ENCODE results near the gene UQCRQ. TPM values are rescaled to one million over a fixed set of nuclear protein-coding genes. Genes with fewer than 3 reads are reported as not detected.

The UQCRQ gene
- total and polyA plus RNA-seq, 9 of the 15 experiments (the other 6 are each of a cell fraction or from before 2014, with no cell fraction given): 235 to 2,421 (median 883) TPM

GRCh38 chr5:132820162-132820754 lies 46.2 kb upstream of the UQCRQ start (continued):
- TF ChIP-seq, protein P1, sequence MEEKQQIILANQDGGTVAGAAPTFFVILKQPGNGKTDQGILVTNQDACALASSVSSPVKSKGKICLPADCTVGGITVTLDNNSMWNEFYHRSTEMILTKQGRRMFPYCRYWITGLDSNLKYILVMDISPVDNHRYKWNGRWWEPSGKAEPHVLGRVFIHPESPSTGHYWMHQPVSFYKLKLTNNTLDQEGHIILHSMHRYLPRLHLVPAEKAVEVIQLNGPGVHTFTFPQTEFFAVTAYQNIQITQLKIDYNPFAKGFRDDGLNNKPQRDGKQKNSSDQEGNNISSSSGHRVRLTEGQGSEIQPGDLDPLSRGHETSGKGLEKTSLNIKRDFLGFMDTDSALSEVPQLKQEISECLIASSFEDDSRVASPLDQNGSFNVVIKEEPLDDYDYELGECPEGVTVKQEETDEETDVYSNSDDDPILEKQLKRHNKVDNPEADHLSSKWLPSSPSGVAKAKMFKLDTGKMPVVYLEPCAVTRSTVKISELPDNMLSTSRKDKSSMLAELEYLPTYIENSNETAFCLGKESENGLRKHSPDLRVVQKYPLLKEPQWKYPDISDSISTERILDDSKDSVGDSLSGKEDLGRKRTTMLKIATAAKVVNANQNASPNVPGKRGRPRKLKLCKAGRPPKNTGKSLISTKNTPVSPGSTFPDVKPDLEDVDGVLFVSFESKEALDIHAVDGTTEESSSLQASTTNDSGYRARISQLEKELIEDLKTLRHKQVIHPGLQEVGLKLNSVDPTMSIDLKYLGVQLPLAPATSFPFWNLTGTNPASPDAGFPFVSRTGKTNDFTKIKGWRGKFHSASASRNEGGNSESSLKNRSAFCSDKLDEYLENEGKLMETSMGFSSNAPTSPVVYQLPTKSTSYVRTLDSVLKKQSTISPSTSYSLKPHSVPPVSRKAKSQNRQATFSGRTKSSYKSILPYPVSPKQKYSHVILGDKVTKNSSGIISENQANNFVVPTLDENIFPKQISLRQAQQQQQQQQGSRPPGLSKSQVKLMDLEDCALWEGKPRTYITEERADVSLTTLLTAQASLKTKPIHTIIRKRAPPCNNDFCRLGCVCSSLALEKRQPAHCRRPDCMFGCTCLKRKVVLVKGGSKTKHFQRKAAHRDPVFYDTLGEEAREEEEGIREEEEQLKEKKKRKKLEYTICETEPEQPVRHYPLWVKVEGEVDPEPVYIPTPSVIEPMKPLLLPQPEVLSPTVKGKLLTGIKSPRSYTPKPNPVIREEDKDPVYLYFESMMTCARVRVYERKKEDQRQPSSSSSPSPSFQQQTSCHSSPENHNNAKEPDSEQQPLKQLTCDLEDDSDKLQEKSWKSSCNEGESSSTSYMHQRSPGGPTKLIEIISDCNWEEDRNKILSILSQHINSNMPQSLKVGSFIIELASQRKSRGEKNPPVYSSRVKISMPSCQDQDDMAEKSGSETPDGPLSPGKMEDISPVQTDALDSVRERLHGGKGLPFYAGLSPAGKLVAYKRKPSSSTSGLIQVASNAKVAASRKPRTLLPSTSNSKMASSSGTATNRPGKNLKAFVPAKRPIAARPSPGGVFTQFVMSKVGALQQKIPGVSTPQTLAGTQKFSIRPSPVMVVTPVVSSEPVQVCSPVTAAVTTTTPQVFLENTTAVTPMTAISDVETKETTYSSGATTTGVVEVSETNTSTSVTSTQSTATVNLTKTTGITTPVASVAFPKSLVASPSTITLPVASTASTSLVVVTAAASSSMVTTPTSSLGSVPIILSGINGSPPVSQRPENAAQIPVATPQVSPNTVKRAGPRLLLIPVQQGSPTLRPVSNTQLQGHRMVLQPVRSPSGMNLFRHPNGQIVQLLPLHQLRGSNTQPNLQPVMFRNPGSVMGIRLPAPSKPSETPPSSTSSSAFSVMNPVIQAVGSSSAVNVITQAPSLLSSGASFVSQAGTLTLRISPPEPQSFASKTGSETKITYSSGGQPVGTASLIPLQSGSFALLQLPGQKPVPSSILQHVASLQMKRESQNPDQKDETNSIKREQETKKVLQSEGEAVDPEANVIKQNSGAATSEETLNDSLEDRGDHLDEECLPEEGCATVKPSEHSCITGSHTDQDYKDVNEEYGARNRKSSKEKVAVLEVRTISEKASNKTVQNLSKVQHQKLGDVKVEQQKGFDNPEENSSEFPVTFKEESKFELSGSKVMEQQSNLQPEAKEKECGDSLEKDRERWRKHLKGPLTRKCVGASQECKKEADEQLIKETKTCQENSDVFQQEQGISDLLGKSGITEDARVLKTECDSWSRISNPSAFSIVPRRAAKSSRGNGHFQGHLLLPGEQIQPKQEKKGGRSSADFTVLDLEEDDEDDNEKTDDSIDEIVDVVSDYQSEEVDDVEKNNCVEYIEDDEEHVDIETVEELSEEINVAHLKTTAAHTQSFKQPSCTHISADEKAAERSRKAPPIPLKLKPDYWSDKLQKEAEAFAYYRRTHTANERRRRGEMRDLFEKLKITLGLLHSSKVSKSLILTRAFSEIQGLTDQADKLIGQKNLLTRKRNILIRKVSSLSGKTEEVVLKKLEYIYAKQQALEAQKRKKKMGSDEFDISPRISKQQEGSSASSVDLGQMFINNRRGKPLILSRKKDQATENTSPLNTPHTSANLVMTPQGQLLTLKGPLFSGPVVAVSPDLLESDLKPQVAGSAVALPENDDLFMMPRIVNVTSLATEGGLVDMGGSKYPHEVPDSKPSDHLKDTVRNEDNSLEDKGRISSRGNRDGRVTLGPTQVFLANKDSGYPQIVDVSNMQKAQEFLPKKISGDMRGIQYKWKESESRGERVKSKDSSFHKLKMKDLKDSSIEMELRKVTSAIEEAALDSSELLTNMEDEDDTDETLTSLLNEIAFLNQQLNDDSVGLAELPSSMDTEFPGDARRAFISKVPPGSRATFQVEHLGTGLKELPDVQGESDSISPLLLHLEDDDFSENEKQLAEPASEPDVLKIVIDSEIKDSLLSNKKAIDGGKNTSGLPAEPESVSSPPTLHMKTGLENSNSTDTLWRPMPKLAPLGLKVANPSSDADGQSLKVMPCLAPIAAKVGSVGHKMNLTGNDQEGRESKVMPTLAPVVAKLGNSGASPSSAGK (IDR thresholded peaks at IDR 0.05): no peak
- TF ChIP-seq HNRNPK (IDR thresholded peaks at IDR 0.05; ENCODE audit: low read depth, low read length, poor library complexity, severe bottlenecking) (no peak), CREB3 (tag; conservative IDR thresholded peaks at IDR 0.05; ENCODE audit: low read depth) (no peak), CREB3L1 (IDR thresholded peaks at IDR 0.05; ENCODE audit: borderline replicate concordance, low read depth) (no peak), FOXP4 (CRISPR knock-in tag; IDR thresholded peaks at IDR 0.05; ENCODE audit: borderline replicate concordance) (no peak)
- TF ChIP-seq, protein P2, sequence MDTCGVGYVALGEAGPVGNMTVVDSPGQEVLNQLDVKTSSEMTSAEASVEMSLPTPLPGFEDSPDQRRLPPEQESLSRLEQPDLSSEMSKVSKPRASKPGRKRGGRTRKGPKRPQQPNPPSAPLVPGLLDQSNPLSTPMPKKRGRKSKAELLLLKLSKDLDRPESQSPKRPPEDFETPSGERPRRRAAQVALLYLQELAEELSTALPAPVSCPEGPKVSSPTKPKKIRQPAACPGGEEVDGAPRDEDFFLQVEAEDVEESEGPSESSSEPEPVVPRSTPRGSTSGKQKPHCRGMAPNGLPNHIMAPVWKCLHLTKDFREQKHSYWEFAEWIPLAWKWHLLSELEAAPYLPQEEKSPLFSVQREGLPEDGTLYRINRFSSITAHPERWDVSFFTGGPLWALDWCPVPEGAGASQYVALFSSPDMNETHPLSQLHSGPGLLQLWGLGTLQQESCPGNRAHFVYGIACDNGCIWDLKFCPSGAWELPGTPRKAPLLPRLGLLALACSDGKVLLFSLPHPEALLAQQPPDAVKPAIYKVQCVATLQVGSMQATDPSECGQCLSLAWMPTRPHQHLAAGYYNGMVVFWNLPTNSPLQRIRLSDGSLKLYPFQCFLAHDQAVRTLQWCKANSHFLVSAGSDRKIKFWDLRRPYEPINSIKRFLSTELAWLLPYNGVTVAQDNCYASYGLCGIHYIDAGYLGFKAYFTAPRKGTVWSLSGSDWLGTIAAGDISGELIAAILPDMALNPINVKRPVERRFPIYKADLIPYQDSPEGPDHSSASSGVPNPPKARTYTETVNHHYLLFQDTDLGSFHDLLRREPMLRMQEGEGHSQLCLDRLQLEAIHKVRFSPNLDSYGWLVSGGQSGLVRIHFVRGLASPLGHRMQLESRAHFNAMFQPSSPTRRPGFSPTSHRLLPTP (IDR thresholded peaks at IDR 0.05; ENCODE audit: borderline replicate concordance, extremely low read depth, insufficient read length): no peak
